Stimulated activated CD4-positive, alpha-beta T cell treated with anti-CD3 and anti-CD28 coated beads, TNF-alpha, amount 100 ng/mL, for 1 hour (primary cell): Measurements from ENCODE around the gene MICAL1.
"Not testable (repeated sequence)": the region's sequence is repeated elsewhere in the genome, so short reads cannot be mapped to it uniquely, and the experiment has no call there.

Experiments
- DNase-seq, 3 donors: peaks; one replicate each; pipeline ENCODE4 v3.0.0-alpha.2; 2020; ENCODE audit warnings: low read depth in 3 of 3, low spot score in 1 of 3

MICAL1 gene

DNA sequence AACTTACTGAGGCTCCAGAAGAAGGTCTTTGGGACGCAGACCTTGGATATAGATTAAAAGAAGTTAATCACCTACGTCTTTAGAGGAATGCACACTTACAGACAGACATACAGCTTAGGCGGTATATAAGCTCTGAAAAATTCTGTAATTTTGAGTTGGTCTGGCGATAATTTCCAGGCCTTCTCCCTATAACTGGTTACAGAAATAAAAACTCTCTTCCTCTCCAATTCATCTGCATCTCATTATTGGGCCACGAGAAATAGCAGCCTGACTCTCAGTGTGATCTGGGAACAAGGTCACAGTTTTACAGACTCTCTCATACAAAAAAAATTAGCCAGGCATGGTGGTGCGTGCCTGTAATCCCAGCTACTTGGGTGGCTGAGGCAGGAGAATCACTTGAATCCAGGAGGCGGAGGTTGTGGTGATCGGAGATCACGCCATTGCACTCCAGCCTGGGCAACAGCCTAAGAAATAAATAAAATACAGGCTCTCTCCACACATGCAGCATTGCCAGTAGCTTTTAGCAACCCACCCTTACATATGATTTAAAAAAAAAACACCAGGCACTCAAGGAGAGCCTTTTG is 22.7 kb upstream of the MICAL1 start:
- no peak for DNase-seq

DNA sequence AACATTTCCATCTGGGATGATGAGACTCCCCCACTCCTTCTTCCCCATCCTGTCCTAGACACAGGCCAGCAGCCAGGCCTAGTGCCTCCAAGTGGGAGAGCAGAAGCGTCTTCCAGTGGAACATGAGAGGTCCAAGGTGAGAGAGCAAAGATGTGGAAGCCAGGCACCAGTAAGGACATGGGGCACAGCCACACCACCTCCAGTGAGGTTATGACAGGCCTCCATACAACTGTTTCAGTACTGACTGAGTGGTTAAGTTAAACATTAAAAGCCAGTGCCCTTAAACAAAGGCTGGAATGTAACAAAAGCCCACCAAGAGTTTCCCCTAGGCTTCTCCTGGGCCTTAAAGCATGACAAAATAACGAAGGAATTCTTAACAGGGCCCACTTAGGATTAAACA is 22.2 kb upstream of the MICAL1 start:
- DNase-seq: no peak

DNA sequence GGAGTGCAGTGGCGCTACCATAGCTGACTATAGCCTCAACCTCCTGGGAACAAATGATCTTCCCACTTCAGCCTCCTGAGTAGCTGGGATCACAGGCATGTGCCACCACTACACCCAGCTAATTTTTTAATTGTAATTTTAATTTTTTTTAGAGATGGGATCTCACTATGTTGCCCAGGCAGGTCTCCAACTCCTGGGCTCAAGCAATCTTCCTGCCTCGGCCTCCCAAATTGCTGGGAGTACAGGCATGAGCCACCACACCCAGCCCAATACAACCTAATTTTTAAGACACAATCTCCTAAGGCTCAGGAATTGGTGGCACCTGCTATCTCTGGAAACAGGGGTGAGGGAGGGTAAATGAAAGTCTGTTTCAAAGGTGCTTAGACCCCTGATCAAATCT is 21.6 kb upstream of the MICAL1 start:
- no peak for DNase-seq

DNA sequence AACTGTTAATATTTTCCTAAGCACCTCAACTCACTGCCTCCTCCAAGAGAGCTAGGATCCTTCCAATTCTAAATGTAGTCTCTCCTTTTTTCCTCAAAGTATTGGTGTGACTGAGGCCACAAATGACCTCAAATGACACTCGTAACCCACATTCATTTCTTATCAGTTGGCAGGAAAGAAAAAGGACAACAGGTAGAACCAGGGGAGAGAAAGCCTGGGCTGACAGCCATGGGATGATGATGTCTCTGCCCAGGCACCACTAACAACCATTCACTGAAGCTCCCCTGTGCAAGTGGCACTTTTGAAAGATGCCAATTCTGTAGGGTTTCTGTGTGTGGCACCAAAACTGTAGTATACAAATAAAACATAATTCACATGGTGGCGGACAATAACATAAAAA is 20.1 kb upstream of the MICAL1 start:
- DNase-seq: no peak

DNA sequence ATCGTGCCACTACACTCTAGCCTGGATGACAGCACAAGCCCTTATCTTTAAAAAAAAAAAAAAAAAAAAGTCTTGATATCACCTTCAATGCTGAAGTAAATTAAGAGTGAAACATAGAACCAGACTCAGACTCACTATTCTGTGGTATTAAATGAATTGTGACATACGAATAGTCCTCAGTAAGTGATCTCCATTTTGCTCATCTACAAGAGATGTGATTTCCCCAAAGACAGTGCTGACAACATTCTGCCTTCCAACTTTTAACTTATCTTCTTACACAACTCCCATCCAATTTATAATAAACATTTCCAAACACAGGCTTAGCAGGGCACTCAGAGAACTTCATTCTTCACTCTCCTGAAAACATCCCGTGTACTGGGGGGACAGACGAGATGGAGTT is 19.4 kb upstream of the MICAL1 start:
- no peak for DNase-seq

DNA sequence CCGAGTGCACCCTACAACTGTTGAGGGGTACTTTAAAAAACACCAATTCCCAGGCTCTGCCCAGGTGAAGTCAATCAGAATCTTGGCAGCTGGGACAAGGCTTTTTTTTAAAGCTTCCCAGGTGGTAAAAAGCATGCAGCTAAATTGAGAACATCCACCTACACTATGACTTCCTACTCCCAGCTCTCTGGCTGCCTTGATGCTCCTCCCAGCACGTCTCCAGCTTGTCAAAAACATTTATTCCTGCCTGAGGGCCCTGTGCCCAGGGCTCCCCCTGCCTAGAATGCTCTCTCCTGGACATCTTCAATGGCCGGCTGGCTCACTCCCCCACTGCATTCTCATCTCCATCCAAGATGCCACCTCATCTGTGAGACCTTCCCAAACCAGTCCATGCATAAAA is 17.5 kb upstream of the MICAL1 start:
- no peak for DNase-seq

DNA sequence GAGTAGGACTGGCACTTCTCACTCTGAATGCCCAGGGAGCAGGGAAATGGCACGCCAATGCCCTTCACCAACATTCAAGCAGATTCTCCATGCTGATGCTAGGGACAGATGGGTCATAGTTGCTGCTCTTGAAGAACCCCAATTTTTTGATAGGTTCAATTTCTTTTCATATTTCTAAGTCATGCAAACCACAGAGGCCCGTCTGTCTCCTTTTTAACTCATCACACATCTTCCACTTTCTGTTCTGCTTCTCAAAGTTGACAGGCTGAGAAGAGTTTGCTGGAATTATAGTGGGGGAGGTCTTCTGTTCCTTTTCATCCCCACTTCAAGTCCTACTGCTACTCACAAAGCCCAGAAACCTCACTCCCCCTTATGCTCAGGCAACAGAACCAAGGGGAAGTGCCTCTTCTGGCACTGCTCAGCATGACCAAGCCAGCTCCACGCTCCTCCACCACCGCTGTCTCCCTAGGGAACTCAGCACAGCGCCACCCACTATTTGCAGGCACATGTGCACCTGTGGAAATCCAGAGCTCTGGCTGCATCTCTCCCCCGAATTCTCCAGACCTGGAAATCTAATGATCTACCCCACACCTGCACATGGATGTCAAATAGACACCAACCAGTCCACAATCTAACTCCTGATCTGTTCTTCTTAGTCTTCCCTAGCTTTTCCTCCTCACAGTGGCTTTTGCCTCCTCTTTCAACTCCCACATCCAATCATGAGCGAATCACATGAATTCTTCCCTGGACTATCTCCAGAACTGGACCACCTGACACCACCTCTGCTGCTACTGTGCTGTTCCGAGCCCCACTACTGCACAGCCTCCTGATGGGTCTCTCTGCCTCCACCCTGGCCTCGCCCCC is 16.8 kb upstream of the MICAL1 start:
- no peak for DNase-seq

DNA sequence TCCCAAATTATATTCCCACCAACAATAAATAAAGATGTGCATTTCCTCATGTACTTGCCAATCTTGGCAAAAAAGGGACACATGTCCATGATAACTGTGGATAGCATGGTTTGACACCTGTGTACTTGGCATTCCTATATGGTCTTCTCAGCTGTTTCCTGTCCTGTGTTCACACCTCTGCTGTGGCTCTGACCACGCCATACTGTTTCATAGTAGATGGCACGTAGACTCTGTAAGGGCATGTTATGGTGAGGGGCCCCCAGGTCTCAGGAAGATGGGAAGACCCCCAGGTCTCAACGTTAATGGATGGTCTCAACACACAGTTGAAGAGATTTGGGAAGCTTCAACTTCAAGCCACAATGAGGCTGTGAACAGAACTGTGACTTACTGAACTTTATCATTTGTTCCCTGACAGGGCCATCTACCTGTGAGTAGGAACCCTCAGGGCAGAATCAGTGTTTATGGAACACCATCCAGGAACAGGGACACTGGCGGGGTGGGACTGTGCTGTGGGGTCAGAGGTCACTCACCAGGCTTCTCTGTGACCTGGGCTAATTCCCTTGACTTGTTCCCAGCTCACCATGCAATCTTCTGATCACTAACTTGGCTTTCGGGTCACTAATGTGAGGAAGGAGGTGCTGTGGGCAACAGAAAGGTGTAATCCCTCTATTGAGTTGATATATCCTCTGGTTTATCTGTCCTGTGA is 15.7 kb upstream of the MICAL1 start:
- no peak for DNase-seq

DNA sequence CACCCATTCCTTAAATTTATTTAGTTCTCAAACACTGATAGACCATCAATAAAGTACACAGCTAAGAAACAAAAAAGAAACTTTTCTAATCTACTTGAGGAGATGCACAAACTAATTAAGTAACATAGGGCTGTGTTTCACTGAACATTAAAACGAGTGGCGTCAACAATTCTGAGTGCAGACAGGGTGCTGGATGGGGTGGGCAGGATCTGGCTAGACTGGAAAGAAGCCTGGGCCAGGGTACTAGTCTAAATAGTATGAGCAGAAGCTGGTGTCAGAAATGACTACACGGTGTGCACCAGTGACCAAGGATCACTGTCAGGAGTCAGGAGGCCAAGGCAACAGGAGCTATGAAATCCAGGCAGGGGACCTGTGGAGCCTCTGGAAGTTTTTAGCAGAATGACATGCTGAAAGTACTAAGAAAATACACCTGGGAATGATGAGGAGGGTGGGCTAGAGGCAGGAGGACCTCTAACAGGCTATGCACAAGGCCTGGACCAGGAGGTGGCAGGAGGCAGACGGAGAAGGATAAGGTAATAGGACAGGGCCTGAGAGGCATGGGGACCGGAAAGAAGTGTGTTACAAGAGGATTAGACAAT is 14.1 kb upstream of the MICAL1 start:
- no peak for DNase-seq

DNA sequence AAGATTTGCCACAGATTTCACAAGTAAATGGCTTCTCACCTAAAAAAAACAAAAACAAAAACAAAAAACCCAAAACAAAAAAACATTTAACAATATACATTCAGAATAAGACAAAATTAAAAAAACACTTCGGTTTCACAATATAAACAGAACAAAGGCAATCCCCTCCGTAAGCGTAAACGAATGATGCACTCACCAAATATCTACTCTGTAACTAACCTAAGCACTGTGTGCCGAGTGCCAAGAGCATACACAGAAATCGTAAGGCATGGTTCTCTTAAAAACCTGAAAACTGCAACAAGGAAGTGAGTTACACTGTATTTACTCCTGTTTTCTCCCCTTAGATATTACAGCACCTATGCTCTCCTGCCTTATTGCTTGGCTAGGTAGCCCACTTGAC is 12.1 kb upstream of the MICAL1 start:
- DNase-seq: no peak

DNA sequence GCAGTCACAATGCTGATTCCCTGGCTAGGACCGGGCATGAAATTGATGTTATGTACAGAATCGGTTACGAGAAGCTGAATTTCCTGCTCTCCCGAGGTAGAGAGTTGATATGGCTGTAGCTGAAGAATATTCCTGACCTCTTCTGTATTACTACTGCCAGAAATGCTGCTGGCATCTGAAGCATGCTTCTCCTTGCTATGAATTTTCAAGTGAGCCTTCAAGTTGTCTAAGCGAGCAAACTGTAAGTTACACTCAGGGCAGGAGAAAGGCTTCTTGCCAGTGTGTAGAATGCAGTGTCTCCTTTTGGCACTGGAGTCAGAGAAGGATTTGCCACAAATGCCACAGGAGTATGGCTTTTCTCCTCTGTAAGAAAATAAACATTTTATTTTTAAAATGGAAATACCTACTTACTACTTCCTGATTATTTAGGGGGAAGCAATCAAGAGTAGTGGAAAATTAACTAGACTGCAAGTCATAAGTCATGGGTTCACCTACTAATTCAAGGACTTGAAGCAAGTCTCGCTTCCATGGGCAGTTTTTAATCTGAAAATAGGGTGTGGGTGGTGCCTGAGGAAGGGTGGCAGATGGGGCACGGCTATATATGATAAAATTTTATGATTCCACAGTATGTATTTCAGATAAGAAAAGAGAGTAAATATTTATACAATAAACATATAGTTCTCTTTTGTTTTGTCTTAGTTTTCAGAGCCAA is 10.8 kb upstream of the MICAL1 start:
- no peak for DNase-seq

DNA sequence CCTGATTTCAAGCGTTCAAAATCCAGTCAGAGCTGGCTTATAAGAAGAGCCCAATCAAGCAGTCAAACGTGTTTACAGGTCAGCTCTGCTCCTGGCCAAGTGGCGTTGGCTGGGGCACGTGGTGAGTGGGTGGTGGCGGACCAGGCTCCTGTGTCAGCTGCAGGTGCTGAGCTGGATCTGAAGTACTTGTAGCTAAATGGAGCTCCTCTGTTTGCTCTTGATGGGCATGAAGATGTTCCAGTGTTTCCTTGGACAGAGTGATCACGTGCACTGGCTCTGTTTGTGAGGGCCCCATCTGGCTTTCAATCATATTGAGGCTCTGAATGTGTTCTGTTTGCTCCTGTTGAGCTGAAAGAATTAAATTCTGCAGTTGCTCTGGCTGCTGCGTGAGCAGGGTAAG is 10.2 kb upstream of the MICAL1 start:
- DNase-seq: no peak

DNA sequence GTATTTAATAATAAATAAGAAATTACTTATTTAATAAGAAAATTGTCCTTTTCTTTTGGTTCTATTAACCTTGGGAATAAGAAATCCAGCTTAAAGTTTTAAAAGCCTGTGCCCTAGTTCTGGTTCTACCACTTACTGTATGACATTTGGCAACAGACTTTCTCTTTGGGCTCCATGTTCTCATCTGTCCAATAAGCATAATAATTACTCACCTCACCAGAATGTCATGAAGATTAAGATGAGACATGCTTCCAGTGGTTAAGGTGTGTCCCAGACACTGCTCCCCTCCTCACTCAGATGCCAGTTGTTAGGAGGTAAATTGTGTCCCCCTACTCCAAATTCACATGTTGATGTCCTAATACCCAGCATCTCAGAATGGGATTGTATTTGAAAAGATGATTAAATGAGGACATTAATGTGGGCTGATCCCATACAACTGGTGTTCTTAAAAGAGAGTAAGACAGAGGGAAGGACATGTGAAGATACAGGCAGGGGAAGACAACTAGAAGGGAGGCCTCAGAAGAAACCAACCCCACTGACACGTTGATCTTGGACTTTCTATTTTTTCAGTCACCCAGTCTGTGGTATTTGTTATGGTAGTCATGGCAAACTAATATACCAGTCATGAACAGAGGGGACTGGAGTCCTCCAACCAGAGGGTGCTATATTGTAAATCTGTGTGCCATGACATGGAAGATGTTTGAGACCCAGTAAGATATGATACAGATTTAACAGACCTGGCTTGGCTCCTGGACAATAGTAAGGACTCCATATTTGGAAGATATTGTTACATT is 6.4 kb upstream of the MICAL1 start:
- no peak for DNase-seq

DNA sequence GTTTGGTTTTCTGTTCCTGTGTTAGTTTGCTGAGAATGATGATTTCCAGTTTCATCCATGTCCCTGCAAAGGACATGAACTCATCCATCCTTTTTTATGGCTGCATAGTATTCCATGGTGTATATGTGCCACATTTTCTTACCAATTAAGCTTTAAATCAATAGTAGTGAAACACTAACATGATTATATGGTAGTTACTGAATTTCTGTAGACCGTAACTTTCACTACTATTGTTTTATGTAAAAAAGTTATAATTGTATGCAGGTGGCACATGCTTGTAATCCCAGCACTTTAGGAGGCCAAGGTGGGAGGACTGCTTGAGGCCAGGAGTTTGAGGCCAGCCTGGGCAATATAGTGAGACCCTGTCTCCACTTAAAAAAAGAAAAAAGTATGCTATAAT is 5.6 kb upstream of the MICAL1 start:
- not testable (repeated sequence) for DNase-seq

DNA sequence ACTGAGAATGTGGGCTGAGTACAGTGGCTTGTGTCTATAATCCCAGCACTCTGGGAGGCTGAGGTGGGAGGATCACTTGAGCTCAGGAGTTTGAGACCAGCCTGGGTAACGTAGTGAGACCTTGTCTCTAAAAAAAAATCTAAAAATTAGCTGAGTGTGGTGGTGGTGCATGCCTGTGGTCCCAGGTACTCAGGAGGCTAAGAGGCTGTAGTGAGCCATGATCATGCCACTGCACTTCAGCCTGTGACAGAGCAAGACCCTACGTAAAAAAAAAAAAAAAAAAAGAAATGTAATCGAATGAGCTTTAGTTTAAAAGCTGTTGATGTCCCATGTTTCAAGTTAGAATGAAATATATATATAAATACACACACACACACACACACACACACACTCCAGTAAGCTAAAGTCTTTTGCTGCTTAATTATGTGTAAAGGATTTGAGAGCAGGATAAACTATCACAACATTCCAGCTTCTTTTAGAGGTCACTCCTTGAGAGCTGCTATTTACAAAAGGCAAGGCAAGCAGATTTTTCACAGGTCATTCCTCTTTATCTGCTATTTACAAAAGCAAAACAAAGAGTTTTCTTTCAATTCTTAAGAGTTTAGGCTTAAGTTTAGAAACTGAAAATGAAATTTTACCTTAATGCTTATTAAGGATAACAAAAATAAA is 4.7 kb upstream of the MICAL1 start:
- no peak for DNase-seq

DNA sequence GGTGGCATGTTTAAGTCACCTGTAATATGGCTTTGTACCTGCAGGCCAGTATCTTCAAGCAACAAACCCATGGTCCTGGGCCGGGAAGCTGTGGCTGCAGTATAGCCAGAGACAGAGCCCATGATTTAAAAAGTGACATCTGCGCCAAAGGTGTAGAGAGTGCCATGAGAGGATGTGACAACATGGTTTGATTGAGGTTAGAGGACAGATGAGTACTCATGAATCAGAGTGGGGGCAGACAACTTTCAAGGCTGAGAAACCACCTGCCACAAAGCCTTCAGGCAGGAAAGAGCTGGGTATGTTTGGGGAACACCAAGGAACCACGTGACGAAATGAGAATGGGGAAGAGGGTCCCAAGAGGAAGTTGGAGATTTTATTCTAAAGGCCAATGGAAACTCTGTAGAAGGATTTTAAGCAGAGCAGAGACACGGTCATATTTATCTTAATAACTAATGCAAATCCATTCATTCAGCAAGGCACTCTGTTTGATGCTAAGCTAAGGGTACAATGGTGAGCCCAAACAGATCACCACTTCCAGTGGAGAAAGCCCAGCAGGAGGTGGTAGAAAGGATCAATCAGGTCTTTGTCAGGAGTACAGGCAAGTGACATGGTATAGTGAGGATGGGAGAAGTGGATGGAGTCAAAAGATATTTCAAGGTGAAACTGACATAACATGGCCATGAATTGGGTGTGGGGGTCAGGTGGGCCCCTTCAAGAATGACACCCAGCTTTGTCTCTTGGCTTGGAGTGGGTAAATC is 3.4 kb upstream of the MICAL1 start:
- peak in 1 of 3 donors; percentile 30 for DNase-seq

DNA sequence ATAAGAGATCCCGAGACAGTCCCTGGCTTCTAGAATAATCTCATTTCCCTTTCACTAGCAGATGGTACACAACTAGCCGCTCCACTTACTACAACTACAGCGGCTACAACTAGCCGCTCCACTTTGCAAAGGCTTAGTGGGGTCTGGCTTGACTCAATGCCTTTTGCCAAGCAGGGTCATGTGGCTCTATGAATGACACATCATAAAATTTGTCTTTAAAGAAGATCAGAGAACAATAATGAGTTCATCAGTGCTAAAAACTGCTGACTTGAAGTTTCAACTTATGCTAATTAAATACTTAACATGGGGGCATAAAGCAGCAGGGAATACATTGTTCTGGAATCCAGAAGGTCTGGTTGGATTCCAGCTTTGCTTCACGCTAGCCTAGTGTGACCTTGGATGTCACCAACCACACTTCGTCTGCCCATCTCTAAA is 2.0 kb upstream of the MICAL1 start:
- no peak for DNase-seq

DNA sequence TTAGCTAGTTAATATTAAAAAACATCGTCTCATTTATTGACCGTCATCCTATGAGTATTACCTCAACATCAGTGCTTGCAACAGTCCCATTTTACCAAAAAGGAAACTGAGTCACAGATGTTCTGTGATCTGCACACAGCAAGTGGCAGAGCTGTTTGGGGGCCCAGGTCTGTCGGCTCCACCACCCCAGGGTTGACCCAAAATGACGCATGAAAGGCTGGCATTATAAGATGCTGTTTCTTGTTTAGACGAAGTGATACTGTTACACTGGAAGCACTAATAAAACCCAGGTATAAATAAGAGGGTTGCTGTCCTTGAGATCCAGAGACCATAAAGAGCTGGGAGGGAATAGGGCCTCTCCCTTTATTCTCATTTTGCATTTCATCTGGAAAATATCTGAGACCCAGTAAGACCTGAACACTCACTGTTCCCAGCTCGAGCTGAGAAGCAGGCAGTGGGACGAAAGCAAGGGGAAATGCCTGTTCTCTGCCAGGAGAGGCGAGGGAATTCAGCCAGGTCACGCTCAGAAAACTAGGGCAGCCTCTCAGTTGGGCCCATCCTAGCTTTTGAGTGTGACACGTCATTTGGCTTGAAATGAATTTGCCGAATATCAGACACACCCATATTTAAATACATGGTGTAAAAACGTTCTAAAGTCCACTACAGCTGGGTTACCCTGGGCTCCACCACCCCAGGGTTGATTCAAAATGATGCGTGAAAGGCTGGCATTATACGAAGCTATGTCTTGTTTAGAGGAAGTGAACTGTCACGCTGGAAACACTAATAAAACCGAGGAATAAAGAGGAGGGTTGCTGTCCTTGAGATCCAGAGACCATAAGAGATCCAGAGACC is 1.4 kb upstream of the MICAL1 start:
- no peak for DNase-seq
